Measurements from ENCODE around the gene SH3BGRL2. TPM values are rescaled to one million over a fixed set of nuclear protein-coding genes. Genes with fewer than 3 reads are reported as not detected.

The SH3BGRL2 gene
- total and polyA plus RNA-seq, 2 of the 8 experiments (the other 6 are each of a cell fraction or from before 2014, with no cell fraction given), result 6.0 to 20.3 TPM

- Histone ChIP-seq H3K27ac (ENCODE audit: low read depth, low read length) (no peak overlapping the region), H3K36me3 (ENCODE audit: control insufficient read depth in 2 of 4, insufficient read depth in 4 of 4, low read length in 3 of 4) (no peaks in the 10 kb centered on the region), H3K14ac (ENCODE audit: insufficient read length) (no peak overlapping the region), H3K27me3 (replicated peaks in 1 of 4; ENCODE audit: control insufficient read depth in 3 of 4, extremely low read depth in 1 of 4, insufficient read depth in 3 of 4, low read length in 3 of 4) (no peaks in the 10 kb centered on the region), H4K5ac (ENCODE audit: insufficient read length, low read depth, low read length) (no peak overlapping the region), H3K9ac (replicated peaks in 1 of 4; ENCODE audit: extremely low read depth in 1 of 4, low read depth in 3 of 4, low read length in 3 of 4) (no peak overlapping the region), H3K23me2 (ENCODE audit: low read depth, low read length) (no peaks in the 10 kb centered on the region), H3K9me3 (ENCODE audit: insufficient read depth in 2 of 2, low read depth in 1 of 2, low read length in 1 of 2) (no peaks in the 10 kb centered on the region), H2AFZ (ENCODE audit: low read length) (no peak overlapping the region), H2BK20ac (ENCODE audit: low read length) (no peak overlapping the region), H4K8ac (ENCODE audit: extremely low read depth, insufficient read depth, low read length) (no peak overlapping the region), H4K91ac (replicated peaks; ENCODE audit: insufficient read length, low read length) (no peak overlapping the region), H3K56ac (replicated peaks; ENCODE audit: insufficient read length, low read depth, low read length) (no peak overlapping the region), H3K23ac (ENCODE audit: insufficient read length) (no peak overlapping the region), H3K4me2 (ENCODE audit: insufficient read depth in 1 of 2, low read depth in 2 of 2, low read length in 2 of 2) (no peak overlapping the region), H3K18ac (ENCODE audit: extremely low read depth, low read length) (no peak overlapping the region), H3K4me3 (ENCODE audit: extremely low read depth in 1 of 4, insufficient read depth in 2 of 4, low read depth in 3 of 4, low read length in 4 of 4) (no peak overlapping the region), H2BK5ac (ENCODE audit: low read depth, low read length) (no peak overlapping the region), H2AK5ac (ENCODE audit: low read depth, low read length) (no peak overlapping the region), H3K4me1 (replicated peaks in 1 of 4; ENCODE audit: control insufficient read depth in 3 of 4, insufficient read depth in 4 of 4, low read length in 3 of 4) (peaks cover 0 to 5% (median 3%) of the 10 kb centered on the region in 4 experiments; a peak in 4 of 7 replicates), H2BK15ac (ENCODE audit: low read length) (no peak overlapping the region), H2BK12ac (ENCODE audit: low read depth, low read length) (no peak overlapping the region), H3K79me2 (ENCODE audit: control insufficient read depth in 1 of 2, insufficient read depth in 2 of 2, low read length in 2 of 2) (no peaks in the 10 kb centered on the region), H2BK120ac (replicated peaks; ENCODE audit: low read depth, low read length) (no peak overlapping the region), H3K79me1 (ENCODE audit: low read depth, low read length) (no peaks in the 10 kb centered on the region), H4K20me1 (replicated peaks in 1 of 2; ENCODE audit: control insufficient read depth in 1 of 2, insufficient read depth in 2 of 2, low read length in 2 of 2) (no peaks in the 10 kb centered on the region), H3K4ac (replicated peaks; ENCODE audit: insufficient read length, low read depth, low read length) (no peak overlapping the region)
- DNase-seq (ENCODE audit: low read depth in 1 of 2, low spot score in 2 of 2) (no peak), FAIRE-seq (no peak)
- CTCF ChIA-PET (ENCODE audit: partially characterized antibody), result interaction anchor here (1.5 to 5.3 kb wide), 4 partner anchors 10 to 161 kb away, joined by 3 to 27 read pairs (median 4); no protein-coding TSS in a partner anchor
- POLR2A ChIA-PET (ENCODE audit: partially characterized antibody), result no interaction called here
- 60% methylated on average over 1 of the region's 1 CpG; no CpG with 5 or more reads in 1 of the 2 experiments for WGBS, 2 experiments (ENCODE audit: extremely low coverage in 1 of 2, insufficient coverage in 1 of 2, insufficient read length in 1 of 2, insufficient replicate concordance in 2 of 2, low coverage in 1 of 2, low lambda C conversion rate in 2 of 2, missing lambda C conversion rate in 1 of 2)
- TF ChIP-seq, protein P1, sequence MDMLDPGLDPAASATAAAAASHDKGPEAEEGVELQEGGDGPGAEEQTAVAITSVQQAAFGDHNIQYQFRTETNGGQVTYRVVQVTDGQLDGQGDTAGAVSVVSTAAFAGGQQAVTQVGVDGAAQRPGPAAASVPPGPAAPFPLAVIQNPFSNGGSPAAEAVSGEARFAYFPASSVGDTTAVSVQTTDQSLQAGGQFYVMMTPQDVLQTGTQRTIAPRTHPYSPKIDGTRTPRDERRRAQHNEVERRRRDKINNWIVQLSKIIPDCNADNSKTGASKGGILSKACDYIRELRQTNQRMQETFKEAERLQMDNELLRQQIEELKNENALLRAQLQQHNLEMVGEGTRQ (IDR thresholded peaks at IDR 0.05; ENCODE audit: low read length), result no peak
- TF ChIP-seq, protein P2, sequence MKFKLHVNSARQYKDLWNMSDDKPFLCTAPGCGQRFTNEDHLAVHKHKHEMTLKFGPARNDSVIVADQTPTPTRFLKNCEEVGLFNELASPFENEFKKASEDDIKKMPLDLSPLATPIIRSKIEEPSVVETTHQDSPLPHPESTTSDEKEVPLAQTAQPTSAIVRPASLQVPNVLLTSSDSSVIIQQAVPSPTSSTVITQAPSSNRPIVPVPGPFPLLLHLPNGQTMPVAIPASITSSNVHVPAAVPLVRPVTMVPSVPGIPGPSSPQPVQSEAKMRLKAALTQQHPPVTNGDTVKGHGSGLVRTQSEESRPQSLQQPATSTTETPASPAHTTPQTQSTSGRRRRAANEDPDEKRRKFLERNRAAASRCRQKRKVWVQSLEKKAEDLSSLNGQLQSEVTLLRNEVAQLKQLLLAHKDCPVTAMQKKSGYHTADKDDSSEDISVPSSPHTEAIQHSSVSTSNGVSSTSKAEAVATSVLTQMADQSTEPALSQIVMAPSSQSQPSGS (IDR thresholded peaks at IDR 0.05; ENCODE audit: low read length), result no peak
- no peak for TF ChIP-seq TCF12 (IDR thresholded peaks at IDR 0.05; ENCODE audit: low read depth, low read length)
- TF ChIP-seq SP4 (IDR thresholded peaks at IDR 0.05; ENCODE audit: low read length), result no peak
- TF ChIP-seq TAF7 (optimal IDR thresholded peaks at IDR 0.05; ENCODE audit: borderline replicate concordance, low read depth, low read length), result no peak
- TF ChIP-seq SP2 (IDR thresholded peaks at IDR 0.05; ENCODE audit: low read length), result no peak
- TF ChIP-seq GABPA (IDR thresholded peaks at IDR 0.05; ENCODE audit: borderline replicate concordance, insufficient read depth, low read length), result no peak
- no peak for TF ChIP-seq YY1 (IDR thresholded peaks at IDR 0.05; ENCODE audit: low read depth, low read length)
- TF ChIP-seq PHF8 (conservative IDR thresholded peaks at IDR 0.05; ENCODE audit: low read depth, low read length), result no peak
- no peak for TF ChIP-seq RBBP5 (IDR thresholded peaks at IDR 0.05; ENCODE audit: borderline replicate concordance, low read depth, low read length)
- no peak for TF ChIP-seq CBX8 (IDR thresholded peaks at IDR 0.05; ENCODE audit: borderline replicate concordance, low read depth, low read length)
- no peak for TF ChIP-seq CTBP2 (IDR thresholded peaks at IDR 0.05; ENCODE audit: borderline replicate concordance, insufficient read depth, insufficient read length, low read length)
Measured at GRCh38 chr6:79707621-79708020, 76.5 kb downstream of the SH3BGRL2 start.

All from H1 (cell line).